CD14-positive monocyte (primary cell): ENCODE measurements around the gene CEACAM16. TPM values are rescaled to one million over a fixed set of nuclear protein-coding genes. Genes with fewer than 3 reads are reported as not detected.

ENCODE experiments used
- DNase-seq, 3 donors: peaks; one replicate each; pipeline ENCODE4 v3.0.0-alpha.2; 2011 to 2022
- H2AFZ ChIP-seq: 2 replicates; pipeline ENCODE4 v1.6.0; 2012; ENCODE audit warnings: mild to moderate bottlenecking, low read depth, low read length, inconsistent platforms; ENCODE audit not compliant: insufficient read depth, poor library complexity, severe bottlenecking
- H3K27ac ChIP-seq, 2 donors: 1 replicate in 1 of 2; 2 replicates in 1 of 2; pipeline ENCODE4 v1.5.1; 2012 to 2013; ENCODE audit warnings: low read length in 2 of 2, control low read depth in 1 of 2, inconsistent platforms in 1 of 2, low read depth in 1 of 2, mild to moderate bottlenecking in 1 of 2
- H3K27me3 ChIP-seq, 2 donors: one replicate each; pipeline versions ENCODE4 v1.6.0 to v1.6.1; 2011 to 2013; ENCODE audit warnings: low read length in 2 of 2; ENCODE audit not compliant: control insufficient read depth in 2 of 2, insufficient read depth in 2 of 2
- H3K36me3 ChIP-seq, 2 donors: replicated peaks in 1 of 2; 1 replicate in 1 of 2; 2 replicates in 1 of 2; pipeline versions ENCODE4 v1.5.1 to v1.6.1; 2012 to 2013; ENCODE audit warnings: low read length in 2 of 2, control low read depth in 1 of 2, inconsistent platforms in 1 of 2, mild to moderate bottlenecking in 1 of 2; ENCODE audit not compliant: insufficient read depth in 2 of 2, control insufficient read depth in 1 of 2
- H3K4me1 ChIP-seq, 2 donors: 1 replicate in 1 of 2; 2 replicates in 1 of 2; pipeline versions ENCODE4 v1.5.1 to v1.6.1; 2012 to 2013; ENCODE audit warnings: low read length in 2 of 2, control low read depth in 1 of 2, inconsistent platforms in 1 of 2, mild to moderate bottlenecking in 1 of 2, moderate library complexity in 1 of 2; ENCODE audit not compliant: insufficient read depth in 2 of 2, control insufficient read depth in 1 of 2
- H3K4me2 ChIP-seq: replicated peaks from 2 replicates; pipeline ENCODE3; 2012; ENCODE audit warnings: low read length, moderate library complexity, mild to moderate bottlenecking; ENCODE audit not compliant: poor library complexity, severe bottlenecking; ENCODE audit errors: extremely low read depth
- H3K4me3 ChIP-seq, 3 experiments: fragments of 200-600 bp in 1 of 3; sonication (generic) in 1 of 3; replicated peaks in 1 of 3; 1 replicate in 2 of 3; 2 replicates in 1 of 3; pipeline ENCODE4 v1.5.1; 2011 to 2013; ENCODE audit warnings: low read length in 3 of 3, mild to moderate bottlenecking in 3 of 3, control low read depth in 2 of 3, low read depth in 2 of 3, inconsistent platforms in 1 of 3, moderate library complexity in 1 of 3
- H3K79me2 ChIP-seq: 2 replicates; pipeline ENCODE4 v1.6.0; 2012; ENCODE audit warnings: mild to moderate bottlenecking, control low read depth, inconsistent platforms, low read length, moderate library complexity; ENCODE audit not compliant: insufficient read depth
- H3K9ac ChIP-seq: 2 replicates; pipeline ENCODE4 v1.6.0; 2017; ENCODE audit warnings: low read length, mild to moderate bottlenecking; ENCODE audit not compliant: insufficient read depth, poor library complexity, severe bottlenecking
- H3K9me3 ChIP-seq, 2 donors: replicated peaks in 1 of 2; 1 replicate in 1 of 2; 2 replicates in 1 of 2; pipeline versions ENCODE4 v1.5.1 to v1.6.1; 2012 to 2013; ENCODE audit warnings: low read length in 2 of 2, control low read depth in 1 of 2; ENCODE audit not compliant: control insufficient read depth in 1 of 2, insufficient read depth in 1 of 2
- H4K20me1 ChIP-seq: 2 replicates; pipeline ENCODE4 v1.6.0; 2012; ENCODE audit warnings: mild to moderate bottlenecking, low read length, control low read depth, moderate library complexity; ENCODE audit not compliant: insufficient read depth
- H3K27ac Mint-ChIP-seq, 7 donors: one replicate each; pipeline ENCODE4 v1.8.0; 2020; ENCODE audit warnings: mild to moderate bottlenecking in 7 of 7, mixed read lengths in 7 of 7, moderate library complexity in 6 of 7, inconsistent platforms in 2 of 7
- H3K27me3 Mint-ChIP-seq, 3 donors: one replicate each; pipeline ENCODE4 v1.8.0; 2021 to 2022; ENCODE audit warnings: low read depth in 3 of 3, mild to moderate bottlenecking in 3 of 3, mixed read lengths in 3 of 3, moderate library complexity in 3 of 3, inconsistent platforms in 1 of 3
- H3K36me3 Mint-ChIP-seq, 2 donors: one replicate each; pipeline ENCODE4 v1.8.0; 2020; ENCODE audit warnings: mixed read lengths in 2 of 2, inconsistent platforms in 1 of 2, mild to moderate bottlenecking in 1 of 2
- H3K4me1 Mint-ChIP-seq: one replicate; pipeline ENCODE4 v1.8.0; 2020; ENCODE audit warnings: mild to moderate bottlenecking, mixed read lengths
- H3K4me3 Mint-ChIP-seq, 2 donors: one replicate each; pipeline ENCODE4 v1.8.0; 2020; ENCODE audit warnings: mild to moderate bottlenecking in 2 of 2, mixed read lengths in 2 of 2, moderate library complexity in 1 of 2
- H3K9me3 Mint-ChIP-seq, 7 donors: one replicate each; pipeline ENCODE4 v1.8.0; 2020 to 2022; ENCODE audit warnings: mixed read lengths in 7 of 7, mild to moderate bottlenecking in 6 of 7, moderate library complexity in 6 of 7, inconsistent platforms in 2 of 7
- WGBS: methylation state at CpG from one replicate; pipeline ENCODE4 v1.1.5; 2013; ENCODE audit warnings: missing lambda C conversion rate; ENCODE audit not compliant: insufficient coverage; 5-methylcytosine and 5-hydroxymethylcytosine counted together
- intact Hi-C, 2 donors: fragments of 100-400 bp; cut with micrococcal nuclease; formaldehyde crosslinking; loops; one replicate each; pipeline versions ENCODE4 v1.15.0 to v1.15.1; 2023
- polyA plus RNA-seq, 3 donors: library from polyadenylated mRNA; depleted of rRNA in 1 of 3; unstranded in 2 of 3; stranded (reverse) in 1 of 3; fragments of 300-500 nt in 2 of 3; fragments of >200 nt in 1 of 3; fragmentation: Illumina TruSeq in 2 of 3; gene quantifications; 1 replicate in 2 of 3; 2 replicates in 1 of 3; pipeline ENCODE4 v1.2.3, GENCODE V29; 2012 to 2021
- TF ChIP-seq, protein P1 (sequence below): fragments of 200-600 bp; IDR thresholded peaks from one replicate; pipeline ENCODE4 v1.8.0; 2022; ENCODE audit warnings: antibody characterized with exemption, mild to moderate bottlenecking

Gene CEACAM16
- polyA plus RNA-seq, 3 donors = not detected

DNA sequence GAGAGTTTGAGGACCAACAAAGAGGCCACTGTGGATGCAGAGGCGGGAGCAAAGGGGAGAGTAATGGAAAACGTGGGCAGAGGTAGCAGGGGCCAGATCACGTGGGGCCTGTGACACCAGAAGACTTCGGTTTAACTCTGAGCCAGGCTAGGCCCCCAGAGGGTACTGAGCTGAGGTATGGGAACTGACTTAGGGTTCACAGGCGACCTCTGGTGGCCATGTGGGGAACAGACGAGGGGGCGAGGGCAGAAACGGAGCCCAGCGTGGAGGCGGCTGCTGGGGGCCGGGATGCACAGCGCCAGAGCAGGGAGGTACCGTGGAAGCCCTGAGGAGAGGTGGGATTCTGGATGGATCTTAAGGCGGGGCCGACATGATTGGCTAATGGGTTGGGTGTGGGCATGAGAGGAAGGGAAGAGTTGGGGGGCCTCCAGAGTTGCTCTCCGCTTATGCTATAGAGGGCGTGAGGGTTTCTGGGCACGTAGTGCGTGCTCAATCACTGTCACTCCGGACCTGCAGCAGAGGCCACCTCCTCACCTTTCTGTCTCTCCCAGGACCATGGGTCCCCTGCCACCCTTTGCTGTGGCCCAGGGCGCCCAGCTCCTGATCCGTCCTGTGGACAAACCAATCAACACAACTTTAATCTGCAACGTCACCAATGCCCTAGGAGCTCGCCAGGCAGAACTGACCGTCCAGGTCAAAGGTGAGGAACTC, 41.6 kb upstream of the CEACAM16 start:
- TF ChIP-seq, protein P1, sequence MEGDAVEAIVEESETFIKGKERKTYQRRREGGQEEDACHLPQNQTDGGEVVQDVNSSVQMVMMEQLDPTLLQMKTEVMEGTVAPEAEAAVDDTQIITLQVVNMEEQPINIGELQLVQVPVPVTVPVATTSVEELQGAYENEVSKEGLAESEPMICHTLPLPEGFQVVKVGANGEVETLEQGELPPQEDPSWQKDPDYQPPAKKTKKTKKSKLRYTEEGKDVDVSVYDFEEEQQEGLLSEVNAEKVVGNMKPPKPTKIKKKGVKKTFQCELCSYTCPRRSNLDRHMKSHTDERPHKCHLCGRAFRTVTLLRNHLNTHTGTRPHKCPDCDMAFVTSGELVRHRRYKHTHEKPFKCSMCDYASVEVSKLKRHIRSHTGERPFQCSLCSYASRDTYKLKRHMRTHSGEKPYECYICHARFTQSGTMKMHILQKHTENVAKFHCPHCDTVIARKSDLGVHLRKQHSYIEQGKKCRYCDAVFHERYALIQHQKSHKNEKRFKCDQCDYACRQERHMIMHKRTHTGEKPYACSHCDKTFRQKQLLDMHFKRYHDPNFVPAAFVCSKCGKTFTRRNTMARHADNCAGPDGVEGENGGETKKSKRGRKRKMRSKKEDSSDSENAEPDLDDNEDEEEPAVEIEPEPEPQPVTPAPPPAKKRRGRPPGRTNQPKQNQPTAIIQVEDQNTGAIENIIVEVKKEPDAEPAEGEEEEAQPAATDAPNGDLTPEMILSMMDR = peak; percentile 97
- peak; percentile 46 to 67 (median 52) for DNase-seq
- Mint-ChIP-seq H3K27me3 (peaks cover 0 to 2% (median 2%) of the 10 kb centered on the region in 3 donors), H3K4me1 (peaks cover 8% of the 10 kb centered on the region), H3K4me3 (no peak overlapping the region), H3K9me3 (no peaks in the 10 kb centered on the region), H3K27ac (peak overlapping the region in 3 of 7 donors; percentile 32 to 68 (median 65)), H3K36me3 (peaks cover 66 to 84% of the 10 kb centered on the region in 2 donors)
- intact Hi-C loops = loop anchor here (1.0 to 10.0 kb wide), 4 partner anchors 67 to 187 kb away; partner anchors contain the start of gene NECTIN2 (in 1 of the 2)
- Histone ChIP-seq H3K4me2 (no peak overlapping the region), H3K79me2 (no peaks in the 10 kb centered on the region), H3K36me3 (peaks cover 74 to 86% of the 10 kb centered on the region in 2 donors), H4K20me1 (peaks cover 8% of the 10 kb centered on the region), H2AFZ (no peak overlapping the region), H3K4me1 (no peaks in the 10 kb centered on the region), H3K27ac (no peak overlapping the region), H3K9ac (no peak overlapping the region), H3K4me3 (no peak overlapping the region), H3K27me3 (no peaks in the 10 kb centered on the region), H3K9me3 (no peaks in the 10 kb centered on the region)
- WGBS = 46% methylated on average over 23 of the region's 25 CpGs

DNA sequence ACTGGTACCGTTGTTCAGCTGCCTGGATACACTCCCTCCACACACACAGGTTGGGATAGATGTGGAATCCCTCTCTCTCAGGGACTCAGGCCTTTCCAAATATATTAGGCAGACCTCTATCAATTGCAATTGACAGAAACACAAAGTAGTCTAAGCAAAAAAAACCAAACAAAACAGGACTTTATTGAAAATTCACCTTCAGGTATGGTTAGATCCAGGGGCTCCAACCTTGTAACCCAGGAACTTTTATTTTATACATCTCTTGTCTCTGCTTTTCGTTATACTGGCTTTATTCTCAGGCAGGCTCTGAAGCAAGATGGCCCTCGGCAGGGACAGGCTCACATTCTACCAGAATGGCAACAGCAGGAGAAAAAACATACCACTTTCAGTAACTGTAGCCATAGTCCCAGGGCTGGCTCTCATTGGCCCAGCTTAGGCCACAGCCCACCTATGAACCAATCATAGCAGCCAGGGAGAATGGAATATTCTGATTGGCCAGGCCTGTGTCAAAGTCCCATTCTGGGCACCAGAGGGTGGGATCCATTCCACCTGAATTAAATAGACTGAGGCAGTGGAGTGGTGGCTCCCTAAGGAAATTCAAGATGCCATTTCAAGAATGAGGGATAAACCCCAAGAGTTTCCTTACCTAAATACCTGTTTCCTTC, 40.8 kb upstream of the CEACAM16 start:
- TF ChIP-seq, protein P1 = no peak
- peak overlapping the region in 1 of 7 donors; percentile 68 for H3K27ac Mint-ChIP-seq
- H3K9me3 Mint-ChIP-seq = no peaks in the 10 kb centered on the region
- no peak overlapping the region for H2AFZ ChIP-seq
- no peaks in the 10 kb centered on the region for H3K4me1 ChIP-seq
- H3K9me3 ChIP-seq = no peaks in the 10 kb centered on the region
- H3K27ac ChIP-seq = no peak overlapping the region
- intact Hi-C loops = loop anchor here in 1 of 2 donors (10.0 kb wide), 2 partner anchors 67 to 187 kb away; partner anchors contain the start of gene NECTIN2
- peaks cover 0 to 3% (median 2%) of the 10 kb centered on the region in 3 donors for H3K27me3 Mint-ChIP-seq
- H3K4me3 ChIP-seq = no peak overlapping the region
- H4K20me1 ChIP-seq = peaks cover 8% of the 10 kb centered on the region
- peaks cover 69 to 86% of the 10 kb centered on the region in 2 donors for H3K36me3 ChIP-seq
- H3K4me1 Mint-ChIP-seq = peaks cover 8% of the 10 kb centered on the region
- H3K4me2 ChIP-seq = no peak overlapping the region
- no peaks in the 10 kb centered on the region for H3K27me3 ChIP-seq
- no peaks in the 10 kb centered on the region for H3K79me2 ChIP-seq
- no peak overlapping the region for H3K4me3 Mint-ChIP-seq
- peaks cover 69 to 86% of the 10 kb centered on the region in 2 donors for H3K36me3 Mint-ChIP-seq
- no peak overlapping the region for H3K9ac ChIP-seq
- no peak for DNase-seq
- WGBS = 100% methylated on average over 2 of the region's 3 CpGs
